Cardiac septum (tissue), 1 donor: ENCODE results near the gene NCAPG2. TPM values are rescaled to one million over a fixed set of nuclear protein-coding genes. Genes with fewer than 3 reads are reported as not detected.
"Not testable (repeated sequence)": the region's sequence is repeated elsewhere in the genome, so short reads cannot be mapped to it uniquely, and the experiment has no call there.

ENCODE experiments used
- DNase-seq: peaks from one replicate; pipeline ENCODE4 v3.0.0-alpha.2; 2020; ENCODE audit warnings: low spot score
- intact Hi-C: fragments of 100-400 bp; cut with DNase I; formaldehyde crosslinking; loops from one replicate; pipeline ENCODE4 v1.14.0; 2022
- total RNA-seq: library from RNA; stranded (reverse); fragmentation: NEBNext Ultra II Directional; extraction: Animal tissue kit (Norgen Biotek cat#: 25700); gene quantifications from one replicate; pipeline ENCODE4 v1.2.1, GENCODE V29; 2021
- donor health status: DM: no; HTN: no; CAD: no.

Gene NCAPG2
- total RNA-seq, 1 donor from 2014 or later: 3.6 TPM

- intact Hi-C loops: no loop called here
- no peak for DNase-seq
Measured at GRCh38 chr7:158649279-158649678, 55.3 kb downstream of the NCAPG2 start.

GRCh38 chr7:158648787-158649186 lies 55.8 kb downstream of the NCAPG2 start:
- intact Hi-C loops: no loop called here
- no peak for DNase-seq

- no peak for DNase-seq
- intact Hi-C loops: no loop called here
Measured at GRCh38 chr7:158648168-158648567, 56.4 kb downstream of the NCAPG2 start.

- DNase-seq: no peak
- intact Hi-C loops: no loop called here
Measured at GRCh38 chr7:158647475-158647792, 57.2 kb downstream of the NCAPG2 start.

GRCh38 chr7:158646766-158647474 lies 57.7 kb downstream of the NCAPG2 start:
- no peak for DNase-seq
- intact Hi-C loops: no loop called here

GRCh38 chr7:158645842-158646241 lies 58.8 kb downstream of the NCAPG2 start:
- intact Hi-C loops: no loop called here
- DNase-seq: no peak

- DNase-seq: no peak
- intact Hi-C loops: no loop called here
Measured at GRCh38 chr7:158642149-158642548, 62.5 kb downstream of the NCAPG2 start.

GRCh38 chr7:158638001-158638400 lies 66.6 kb downstream of the NCAPG2 start:
- intact Hi-C loops: no loop called here
- no peak for DNase-seq

- intact Hi-C loops: no loop called here
- DNase-seq: no peak
Measured at GRCh38 chr7:158633055-158633956, 71.3 kb downstream of the NCAPG2 start.

- no peak for DNase-seq
- intact Hi-C loops: no loop called here
Measured at GRCh38 chr7:158631574-158632195, 72.9 kb downstream of the NCAPG2 start.

- intact Hi-C loops, DNase-seq: not testable (repeated sequence)
Measured at GRCh38 chr7:158626289-158626688, 78.3 kb downstream of the NCAPG2 start.

GRCh38 chr7:158623241-158623640 lies 81.4 kb downstream of the NCAPG2 start:
- intact Hi-C loops: no loop called here
- no peak for DNase-seq

- intact Hi-C loops: no loop called here
- DNase-seq: no peak
Measured at GRCh38 chr7:158620839-158621441, 83.7 kb downstream of the NCAPG2 start.

GRCh38 chr7:158620418-158620817 lies 84.2 kb downstream of the NCAPG2 start:
- intact Hi-C loops: no loop called here
- DNase-seq: no peak

- no peak for DNase-seq
- intact Hi-C loops: no loop called here
Measured at GRCh38 chr7:158618745-158619140, 85.9 kb downstream of the NCAPG2 start.

- intact Hi-C loops: no loop called here
- peak; percentile 36 for DNase-seq
Measured at GRCh38 chr7:158617737-158618128, 86.9 kb downstream of the NCAPG2 start.

- DNase-seq: no peak
- intact Hi-C loops: no loop called here
Measured at GRCh38 chr7:158616050-158616449, 88.6 kb downstream of the NCAPG2 start.

GRCh38 chr7:158614700-158615099 lies 89.9 kb downstream of the NCAPG2 start:
- no peak for DNase-seq
- intact Hi-C loops: no loop called here

GRCh38 chr7:158613481-158613880 lies 91.1 kb downstream of the NCAPG2 start:
- no peak for DNase-seq

GRCh38 chr7:158612546-158612945 lies 92.1 kb downstream of the NCAPG2 start:
- no peak for DNase-seq
- intact Hi-C loops: no loop called here

More at GRCh38 chr7:158613481-158613880, 91.1 kb downstream of the NCAPG2 start:
- intact Hi-C loops: no loop called here
